Esophagus squamous epithelium (tissue), 4 donors: ENCODE results near the gene ARG1.

Experiments used
- POLR2A ChIP-seq, 4 donors: fragments of 450-650 bp; IDR thresholded peaks; one replicate each; pipeline ENCODE4 v1.6.1; 2017; ENCODE audit warnings: antibody characterized with exemption in 4 of 4, mild to moderate bottlenecking in 4 of 4, moderate library complexity in 3 of 4
- TF ChIP-seq, protein P1 (sequence below), 6 experiments: fragments of 450-650 bp in 4 of 6; fragments of 200-600 bp in 2 of 6; sonication (generic) in 2 of 6; IDR thresholded peaks; one replicate each; pipeline ENCODE4 v1.5.1; 2016 to 2019; ENCODE audit warnings: antibody characterized with exemption in 6 of 6, mild to moderate bottlenecking in 4 of 6, moderate library complexity in 4 of 6

- TF ChIP-seq, protein P1, sequence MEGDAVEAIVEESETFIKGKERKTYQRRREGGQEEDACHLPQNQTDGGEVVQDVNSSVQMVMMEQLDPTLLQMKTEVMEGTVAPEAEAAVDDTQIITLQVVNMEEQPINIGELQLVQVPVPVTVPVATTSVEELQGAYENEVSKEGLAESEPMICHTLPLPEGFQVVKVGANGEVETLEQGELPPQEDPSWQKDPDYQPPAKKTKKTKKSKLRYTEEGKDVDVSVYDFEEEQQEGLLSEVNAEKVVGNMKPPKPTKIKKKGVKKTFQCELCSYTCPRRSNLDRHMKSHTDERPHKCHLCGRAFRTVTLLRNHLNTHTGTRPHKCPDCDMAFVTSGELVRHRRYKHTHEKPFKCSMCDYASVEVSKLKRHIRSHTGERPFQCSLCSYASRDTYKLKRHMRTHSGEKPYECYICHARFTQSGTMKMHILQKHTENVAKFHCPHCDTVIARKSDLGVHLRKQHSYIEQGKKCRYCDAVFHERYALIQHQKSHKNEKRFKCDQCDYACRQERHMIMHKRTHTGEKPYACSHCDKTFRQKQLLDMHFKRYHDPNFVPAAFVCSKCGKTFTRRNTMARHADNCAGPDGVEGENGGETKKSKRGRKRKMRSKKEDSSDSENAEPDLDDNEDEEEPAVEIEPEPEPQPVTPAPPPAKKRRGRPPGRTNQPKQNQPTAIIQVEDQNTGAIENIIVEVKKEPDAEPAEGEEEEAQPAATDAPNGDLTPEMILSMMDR (IDR thresholded peaks at IDR 0.05), result no peak
- TF ChIP-seq POLR2A (IDR thresholded peaks at IDR 0.05), result no peak
Observed at GRCh38 chr6:131575834-131576478, 2.9 kb downstream of the ARG1 start.
